Esophagus mucosa (tissue), 1 donor: ENCODE results near the gene ABCG5. TPM values are rescaled to one million over a fixed set of nuclear protein-coding genes. Genes with fewer than 3 reads are reported as not detected.

Source experiments
- total RNA-seq: library from RNA; stranded (reverse); gene quantifications from one replicate; pipeline ENCODE4 v1.2.4, GENCODE V29; 2023
- donor health status: DM: yes; HTN: yes; CAD: no.

Gene ABCG5
- total RNA-seq, 1 donor from 2014 or later, result not detected

Other genes starting within 250 kb of the ABCG5 start
- 20.8 TPM for gene THADA, start 242.8 kb downstream of the ABCG5 start, total RNA-seq
- 1.6 TPM for gene PLEKHH2, start 201.6 kb downstream of the ABCG5 start, total RNA-seq
- 0.16 TPM for gene C1GALT1C1L, start 162.4 kb downstream of the ABCG5 start, total RNA-seq
- gene DYNC2LI1, start 64.8 kb downstream of the ABCG5 start, total RNA-seq, result 10.3 TPM
- gene ABCG8, start 132 bp upstream of the ABCG5 start, total RNA-seq, result not detected
- 59.9 TPM for gene LRPPRC, start 157.2 kb upstream of the ABCG5 start, total RNA-seq